Lower leg skin (tissue), 4 donors: Measurements from ENCODE around the gene TAF1B. TPM values are rescaled to one million over a fixed set of nuclear protein-coding genes. Genes with fewer than 3 reads are reported as not detected.
A peak's percentile ranks its signal among the peaks of the same experiment; 100 is the strongest.
"Not testable (repeated sequence)": the region's sequence is repeated elsewhere in the genome, so short reads cannot be mapped to it uniquely, and the experiment has no call there.

ENCODE experiments used
- DNase-seq, 2 donors: peaks; one replicate each; pipeline ENCODE4 v3.0.0-alpha.2; 2019; ENCODE audit warnings: low spot score in 2 of 2
- H3K4me3 ChIP-seq: fragments of 200-600 bp; sonication (generic); 2 replicates; pipeline ENCODE4 v1.5.1; 2017; ENCODE audit warnings: mild to moderate bottlenecking, low read depth; ENCODE audit not compliant: poor library complexity, severe bottlenecking
- CTCF ChIP-seq, 3 donors: fragments of 450-650 bp; IDR thresholded peaks; one replicate each; pipeline ENCODE4 v1.5.1; 2016; ENCODE audit warnings: antibody characterized with exemption in 3 of 3, mild to moderate bottlenecking in 3 of 3, moderate library complexity in 2 of 3
- POLR2A ChIP-seq, 2 donors: fragments of 450-650 bp; IDR thresholded peaks; one replicate each; pipeline ENCODE4 v1.6.1; 2016 to 2017; ENCODE audit warnings: antibody characterized with exemption in 2 of 2, mild to moderate bottlenecking in 1 of 2, moderate library complexity in 1 of 2
- WGBS, 2 donors: methylation state at CpG; one replicate each; pipeline ENCODE4 v1.1.5; 2018; 5-methylcytosine and 5-hydroxymethylcytosine counted together
- intact Hi-C: fragments of 100-400 bp; cut with DNase I; formaldehyde crosslinking; loops from one replicate; pipeline ENCODE4 v1.15.0; 2023; ENCODE audit warnings: low total_unique reads
- total RNA-seq, 4 donors: library from RNA; depleted of rRNA; stranded (reverse); fragments of >200 nt; gene quantifications; one replicate each; pipeline ENCODE4 v1.1.0, GENCODE V29; 2016

Gene TAF1B
- total RNA-seq, 4 donors from 2014 or later, result 11.2 to 26.9 (median 20.1) TPM

- DNase-seq, result peak in 1 of 2 donors; percentile 81
- WGBS, 2 donors, result 77 to 79% methylated on average over 6 of the region's 6 CpGs
- no peak for TF ChIP-seq CTCF (IDR thresholded peaks at IDR 0.05)
- TF ChIP-seq POLR2A (IDR thresholded peaks at IDR 0.05), result no peak
- intact Hi-C loops, result no loop called here
- H3K4me3 ChIP-seq, result no peak overlapping the region
Measured at GRCh38 chr2:9831670-9832069, 11.6 kb upstream of the TAF1B start.

DNA sequence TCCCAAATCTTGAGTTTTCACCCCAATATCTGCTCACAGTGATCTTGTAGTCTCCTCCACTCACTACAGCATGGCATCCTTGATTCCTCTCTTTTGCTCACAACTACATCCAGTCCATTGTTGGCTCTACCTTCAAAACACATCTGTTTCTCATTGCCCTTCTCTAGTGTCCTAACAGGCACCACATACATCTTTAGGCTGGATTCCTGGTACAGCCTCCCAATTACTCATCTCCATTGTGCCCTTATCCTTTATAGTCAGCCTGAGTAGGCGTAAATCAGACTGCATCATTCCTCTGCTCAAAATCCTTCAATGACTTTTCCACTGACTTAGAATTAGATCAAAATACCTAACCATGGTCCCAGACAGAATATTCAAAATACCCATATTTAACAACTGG is 10.7 kb upstream of the TAF1B start:
- intact Hi-C loops, result no loop called here

GRCh38 chr2:9835068-9835467 is 8.2 kb upstream of the TAF1B start:
- DNase-seq, intact Hi-C loops: not testable (repeated sequence)
- 97% methylated on average over 1 of the region's 1 CpG for WGBS, 2 donors

More for the DNA sequence above, 10.7 kb upstream of the TAF1B start:
- no peak for DNase-seq
- WGBS, 2 donors, result 89 to 100% methylated on average over 1 of the region's 1 CpG
- TF ChIP-seq POLR2A (IDR thresholded peaks at IDR 0.05) (no peak), CTCF (IDR thresholded peaks at IDR 0.05) (no peak)
- no peak overlapping the region for H3K4me3 ChIP-seq

GRCh38 chr2:9836074-9836473 is 7.2 kb upstream of the TAF1B start:
- no peak for DNase-seq
- intact Hi-C loops, result no loop called here
- WGBS, 2 donors, result 94 to 97% methylated on average over 3 of the region's 3 CpGs
- no peak overlapping the region for H3K4me3 ChIP-seq
- TF ChIP-seq CTCF (IDR thresholded peaks at IDR 0.05), result no peak
- no peak for TF ChIP-seq POLR2A (IDR thresholded peaks at IDR 0.05)

More at GRCh38 chr2:9835068-9835467, 8.2 kb upstream of the TAF1B start:
- H3K4me3 ChIP-seq, result not testable (repeated sequence)

DNA sequence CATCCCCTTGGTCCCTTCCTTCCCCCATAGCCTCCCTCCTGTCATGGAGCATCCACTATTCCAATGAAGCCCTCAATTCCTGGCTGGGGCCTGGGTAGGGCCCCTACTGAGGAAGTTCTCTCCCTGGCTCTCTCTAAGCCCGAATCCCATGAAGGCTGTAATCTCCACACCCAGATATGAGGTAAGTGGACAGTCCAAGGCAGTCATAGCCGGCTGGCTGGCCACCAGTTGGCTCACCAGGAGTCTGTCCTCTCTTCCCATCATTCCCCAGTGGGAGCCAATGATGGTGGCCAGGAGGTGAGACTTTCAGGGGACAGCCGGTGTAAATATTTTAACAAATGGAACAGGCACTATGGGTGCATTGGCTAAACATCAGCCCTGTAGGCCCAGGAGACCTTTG is 6.8 kb upstream of the TAF1B start:
- H3K4me3 ChIP-seq, result no peak overlapping the region
- DNase-seq, result no peak
- no peak for TF ChIP-seq POLR2A (IDR thresholded peaks at IDR 0.05)
- no peak for TF ChIP-seq CTCF (IDR thresholded peaks at IDR 0.05)
- WGBS, 2 donors, result 80 to 89% methylated on average over 3 of the region's 3 CpGs
- intact Hi-C loops, result no loop called here

- WGBS, 2 donors, result 57 to 73% methylated on average over 4 of the region's 4 CpGs
- no peak for DNase-seq
- H3K4me3 ChIP-seq, result no peak overlapping the region
- intact Hi-C loops, result no loop called here
- TF ChIP-seq CTCF (IDR thresholded peaks at IDR 0.05) (no peak), POLR2A (IDR thresholded peaks at IDR 0.05) (no peak)
Measured at GRCh38 chr2:9837451-9837850, 5.8 kb upstream of the TAF1B start.
